ENCODE data around the gene CD300LB.

- TF ChIP-seq, protein P1, sequence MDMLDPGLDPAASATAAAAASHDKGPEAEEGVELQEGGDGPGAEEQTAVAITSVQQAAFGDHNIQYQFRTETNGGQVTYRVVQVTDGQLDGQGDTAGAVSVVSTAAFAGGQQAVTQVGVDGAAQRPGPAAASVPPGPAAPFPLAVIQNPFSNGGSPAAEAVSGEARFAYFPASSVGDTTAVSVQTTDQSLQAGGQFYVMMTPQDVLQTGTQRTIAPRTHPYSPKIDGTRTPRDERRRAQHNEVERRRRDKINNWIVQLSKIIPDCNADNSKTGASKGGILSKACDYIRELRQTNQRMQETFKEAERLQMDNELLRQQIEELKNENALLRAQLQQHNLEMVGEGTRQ (CRISPR knock-in tag; IDR thresholded peaks at IDR 0.05) = no peak
- TF ChIP-seq USF1 (CRISPR knock-in tag; IDR thresholded peaks at IDR 0.05) = no peak
- TF ChIP-seq, protein P2, sequence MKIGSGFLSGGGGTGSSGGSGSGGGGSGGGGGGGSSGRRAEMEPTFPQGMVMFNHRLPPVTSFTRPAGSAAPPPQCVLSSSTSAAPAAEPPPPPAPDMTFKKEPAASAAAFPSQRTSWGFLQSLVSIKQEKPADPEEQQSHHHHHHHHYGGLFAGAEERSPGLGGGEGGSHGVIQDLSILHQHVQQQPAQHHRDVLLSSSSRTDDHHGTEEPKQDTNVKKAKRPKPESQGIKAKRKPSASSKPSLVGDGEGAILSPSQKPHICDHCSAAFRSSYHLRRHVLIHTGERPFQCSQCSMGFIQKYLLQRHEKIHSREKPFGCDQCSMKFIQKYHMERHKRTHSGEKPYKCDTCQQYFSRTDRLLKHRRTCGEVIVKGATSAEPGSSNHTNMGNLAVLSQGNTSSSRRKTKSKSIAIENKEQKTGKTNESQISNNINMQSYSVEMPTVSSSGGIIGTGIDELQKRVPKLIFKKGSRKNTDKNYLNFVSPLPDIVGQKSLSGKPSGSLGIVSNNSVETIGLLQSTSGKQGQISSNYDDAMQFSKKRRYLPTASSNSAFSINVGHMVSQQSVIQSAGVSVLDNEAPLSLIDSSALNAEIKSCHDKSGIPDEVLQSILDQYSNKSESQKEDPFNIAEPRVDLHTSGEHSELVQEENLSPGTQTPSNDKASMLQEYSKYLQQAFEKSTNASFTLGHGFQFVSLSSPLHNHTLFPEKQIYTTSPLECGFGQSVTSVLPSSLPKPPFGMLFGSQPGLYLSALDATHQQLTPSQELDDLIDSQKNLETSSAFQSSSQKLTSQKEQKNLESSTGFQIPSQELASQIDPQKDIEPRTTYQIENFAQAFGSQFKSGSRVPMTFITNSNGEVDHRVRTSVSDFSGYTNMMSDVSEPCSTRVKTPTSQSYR (CRISPR knock-in tag; IDR thresholded peaks at IDR 0.05) = no peak
- no peak for TF ChIP-seq CTCF (IDR thresholded peaks at IDR 0.05)
- TF ChIP-seq IRF2 (CRISPR knock-in tag; IDR thresholded peaks at IDR 0.05; ENCODE audit: borderline replicate concordance, low read depth) = no peak
- TF ChIP-seq, protein P3, sequence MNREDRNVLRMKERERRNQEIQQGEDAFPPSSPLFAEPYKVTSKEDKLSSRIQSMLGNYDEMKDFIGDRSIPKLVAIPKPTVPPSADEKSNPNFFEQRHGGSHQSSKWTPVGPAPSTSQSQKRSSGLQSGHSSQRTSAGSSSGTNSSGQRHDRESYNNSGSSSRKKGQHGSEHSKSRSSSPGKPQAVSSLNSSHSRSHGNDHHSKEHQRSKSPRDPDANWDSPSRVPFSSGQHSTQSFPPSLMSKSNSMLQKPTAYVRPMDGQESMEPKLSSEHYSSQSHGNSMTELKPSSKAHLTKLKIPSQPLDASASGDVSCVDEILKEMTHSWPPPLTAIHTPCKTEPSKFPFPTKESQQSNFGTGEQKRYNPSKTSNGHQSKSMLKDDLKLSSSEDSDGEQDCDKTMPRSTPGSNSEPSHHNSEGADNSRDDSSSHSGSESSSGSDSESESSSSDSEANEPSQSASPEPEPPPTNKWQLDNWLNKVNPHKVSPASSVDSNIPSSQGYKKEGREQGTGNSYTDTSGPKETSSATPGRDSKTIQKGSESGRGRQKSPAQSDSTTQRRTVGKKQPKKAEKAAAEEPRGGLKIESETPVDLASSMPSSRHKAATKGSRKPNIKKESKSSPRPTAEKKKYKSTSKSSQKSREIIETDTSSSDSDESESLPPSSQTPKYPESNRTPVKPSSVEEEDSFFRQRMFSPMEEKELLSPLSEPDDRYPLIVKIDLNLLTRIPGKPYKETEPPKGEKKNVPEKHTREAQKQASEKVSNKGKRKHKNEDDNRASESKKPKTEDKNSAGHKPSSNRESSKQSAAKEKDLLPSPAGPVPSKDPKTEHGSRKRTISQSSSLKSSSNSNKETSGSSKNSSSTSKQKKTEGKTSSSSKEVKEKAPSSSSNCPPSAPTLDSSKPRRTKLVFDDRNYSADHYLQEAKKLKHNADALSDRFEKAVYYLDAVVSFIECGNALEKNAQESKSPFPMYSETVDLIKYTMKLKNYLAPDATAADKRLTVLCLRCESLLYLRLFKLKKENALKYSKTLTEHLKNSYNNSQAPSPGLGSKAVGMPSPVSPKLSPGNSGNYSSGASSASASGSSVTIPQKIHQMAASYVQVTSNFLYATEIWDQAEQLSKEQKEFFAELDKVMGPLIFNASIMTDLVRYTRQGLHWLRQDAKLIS (CRISPR knock-in tag; IDR thresholded peaks at IDR 0.05; ENCODE audit: borderline replicate concordance) = no peak
Measured at GRCh38 chr17:74542166-74542565, 10.9 kb upstream of the CD300LB start.
